Progenitor cell of endocrine pancreas (in vitro differentiated cells): ENCODE data around the gene DNAJB8. TPM values are rescaled to one million over a fixed set of nuclear protein-coding genes. Genes with fewer than 3 reads are reported as not detected.

Experiments used
- DNase-seq: peaks from one replicate; pipeline ENCODE4 v3.0.0; 2021; ENCODE audit warnings: low spot score; ENCODE audit not compliant: unreplicated experiment
- H3K27ac Mint-ChIP-seq: 2 replicates; pipeline ENCODE4 v1.8.0; 2021; ENCODE audit warnings: mild to moderate bottlenecking, moderate library complexity, mixed read lengths
- H3K27me3 Mint-ChIP-seq: 2 replicates; pipeline ENCODE4 v1.8.0; 2021; ENCODE audit warnings: mixed read lengths
- H3K36me3 Mint-ChIP-seq: 2 replicates; pipeline ENCODE4 v1.8.0; 2022; ENCODE audit warnings: mixed read lengths; ENCODE audit not compliant: insufficient read depth
- H3K4me1 Mint-ChIP-seq: 2 replicates; pipeline ENCODE4 v1.8.0; 2021; ENCODE audit warnings: low read depth, mixed read lengths
- H3K4me3 Mint-ChIP-seq: 2 replicates; pipeline ENCODE4 v1.8.0; 2021; ENCODE audit warnings: low read depth, mild to moderate bottlenecking, moderate library complexity, mixed read lengths
- H3K9me3 Mint-ChIP-seq: 2 replicates; pipeline ENCODE4 v1.8.0; 2021; ENCODE audit warnings: low read depth, mixed read lengths
- total RNA-seq: library from RNA; stranded (reverse); gene quantifications from 2 replicates; pipeline ENCODE4 v1.2.1, GENCODE V29; 2021
- TF ChIP-seq, protein P1 (sequence below): fragments of 200-600 bp; sonication (generic); IDR thresholded peaks from one replicate; pipeline ENCODE4 v1.5.0; 2021; ENCODE audit warnings: antibody characterized with exemption, mild to moderate bottlenecking; ENCODE audit not compliant: unreplicated experiment

DNAJB8 gene
- total RNA-seq, 1 donor from 2014 or later = not detected

GRCh38 chr3:128501431-128501830, 34.7 kb upstream of the DNAJB8 start:
- Mint-ChIP-seq H3K27me3 (peaks cover 60% of the 10 kb centered on the region), H3K27ac (no peak overlapping the region), H3K9me3 (no peaks in the 10 kb centered on the region), H3K36me3 (no peaks in the 10 kb centered on the region), H3K4me1 (peaks cover 6% of the 10 kb centered on the region), H3K4me3 (no peak overlapping the region)
- no peak for DNase-seq
- TF ChIP-seq, protein P1, sequence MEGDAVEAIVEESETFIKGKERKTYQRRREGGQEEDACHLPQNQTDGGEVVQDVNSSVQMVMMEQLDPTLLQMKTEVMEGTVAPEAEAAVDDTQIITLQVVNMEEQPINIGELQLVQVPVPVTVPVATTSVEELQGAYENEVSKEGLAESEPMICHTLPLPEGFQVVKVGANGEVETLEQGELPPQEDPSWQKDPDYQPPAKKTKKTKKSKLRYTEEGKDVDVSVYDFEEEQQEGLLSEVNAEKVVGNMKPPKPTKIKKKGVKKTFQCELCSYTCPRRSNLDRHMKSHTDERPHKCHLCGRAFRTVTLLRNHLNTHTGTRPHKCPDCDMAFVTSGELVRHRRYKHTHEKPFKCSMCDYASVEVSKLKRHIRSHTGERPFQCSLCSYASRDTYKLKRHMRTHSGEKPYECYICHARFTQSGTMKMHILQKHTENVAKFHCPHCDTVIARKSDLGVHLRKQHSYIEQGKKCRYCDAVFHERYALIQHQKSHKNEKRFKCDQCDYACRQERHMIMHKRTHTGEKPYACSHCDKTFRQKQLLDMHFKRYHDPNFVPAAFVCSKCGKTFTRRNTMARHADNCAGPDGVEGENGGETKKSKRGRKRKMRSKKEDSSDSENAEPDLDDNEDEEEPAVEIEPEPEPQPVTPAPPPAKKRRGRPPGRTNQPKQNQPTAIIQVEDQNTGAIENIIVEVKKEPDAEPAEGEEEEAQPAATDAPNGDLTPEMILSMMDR = no peak

DNA sequence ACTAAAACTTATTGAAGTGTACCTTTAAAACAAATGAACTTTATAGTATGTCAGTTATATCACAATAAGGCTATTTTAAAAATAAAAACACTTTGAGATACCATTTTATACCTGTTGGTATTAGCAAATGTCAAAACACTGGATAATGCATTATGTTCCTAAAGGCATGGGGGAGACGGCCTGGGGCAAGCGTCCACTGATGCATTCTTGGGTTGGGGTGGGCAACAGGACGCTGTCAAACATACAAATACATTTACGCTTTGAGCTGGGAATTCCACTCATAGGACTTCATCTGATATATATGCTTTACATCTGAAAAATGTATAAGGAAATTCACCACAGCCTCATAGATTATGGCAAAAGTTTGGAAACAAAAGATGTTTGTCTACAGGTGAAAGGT, 33.9 kb upstream of the DNAJB8 start:
- Mint-ChIP-seq H3K27me3 (peaks cover 66% of the 10 kb centered on the region), H3K9me3 (no peaks in the 10 kb centered on the region)

GRCh38 chr3:128499724-128500275, 33.1 kb upstream of the DNAJB8 start:
- H3K27me3 Mint-ChIP-seq = peaks cover 74% of the 10 kb centered on the region
- H3K4me1 Mint-ChIP-seq = peaks cover 7% of the 10 kb centered on the region
- peak overlapping the region; percentile 42 for H3K4me3 Mint-ChIP-seq
- H3K36me3 Mint-ChIP-seq = no peaks in the 10 kb centered on the region
- no peak for DNase-seq
- TF ChIP-seq, protein P1 = no peak
- no peak overlapping the region for H3K27ac Mint-ChIP-seq
- H3K9me3 Mint-ChIP-seq = no peaks in the 10 kb centered on the region

More for the DNA sequence above, 33.9 kb upstream of the DNAJB8 start:
- no peak for DNase-seq
- Mint-ChIP-seq H3K27ac (peak overlapping the region; percentile 49), H3K36me3 (no peaks in the 10 kb centered on the region), H3K4me1 (peaks cover 7% of the 10 kb centered on the region), H3K4me3 (no peak overlapping the region)
- TF ChIP-seq, protein P1 = no peak

GRCh38 chr3:128498901-128499530, 32.3 kb upstream of the DNAJB8 start:
- TF ChIP-seq, protein P1 = no peak
- H3K4me3 Mint-ChIP-seq = peak overlapping the region; percentile 9
- no peaks in the 10 kb centered on the region for H3K36me3 Mint-ChIP-seq
- no peak overlapping the region for H3K27ac Mint-ChIP-seq
- no peaks in the 10 kb centered on the region for H3K9me3 Mint-ChIP-seq
- peaks cover 7% of the 10 kb centered on the region for H3K4me1 Mint-ChIP-seq
- DNase-seq = no peak
- peaks cover 81% of the 10 kb centered on the region for H3K27me3 Mint-ChIP-seq

DNA sequence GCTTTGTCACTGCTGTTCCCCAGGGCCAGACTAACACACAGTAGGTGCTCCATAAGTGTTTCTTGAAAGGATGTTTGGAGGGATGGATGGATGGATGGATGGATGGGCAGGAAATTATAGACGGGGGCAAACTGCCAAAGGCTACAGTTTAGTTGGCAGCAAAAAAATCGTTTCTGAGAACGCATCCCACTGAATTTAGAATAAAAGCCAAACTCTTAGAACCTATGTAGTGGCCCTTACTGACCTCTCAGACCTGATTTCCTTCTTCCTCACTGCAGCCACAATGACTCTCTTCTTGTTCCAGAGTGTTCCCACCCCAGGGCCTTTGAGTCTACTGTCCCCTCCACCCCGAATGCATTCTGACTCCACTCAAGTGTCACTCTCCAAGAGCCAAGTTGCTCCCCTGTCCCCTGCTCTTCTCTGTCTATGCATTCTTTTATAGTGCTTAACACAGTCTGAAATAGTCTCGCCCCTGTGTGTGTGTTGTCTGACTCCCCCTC, 31.5 kb upstream of the DNAJB8 start:
- no peak for DNase-seq
- Mint-ChIP-seq H3K4me1 (peaks cover 9% of the 10 kb centered on the region), H3K36me3 (no peaks in the 10 kb centered on the region), H3K9me3 (no peaks in the 10 kb centered on the region), H3K27me3 (peaks cover 87% of the 10 kb centered on the region), H3K27ac (no peak overlapping the region), H3K4me3 (peak overlapping the region; percentile 11)
- TF ChIP-seq, protein P1 = no peak
